Uterus (tissue), 2 donors: ENCODE data around the gene EIPR1.

Source experiments
- POLR2A ChIP-seq, 2 donors: fragments of 450-650 bp; IDR thresholded peaks; one replicate each; pipeline ENCODE4 v1.6.1; 2016; ENCODE audit warnings: antibody characterized with exemption in 2 of 2, mild to moderate bottlenecking in 1 of 2, moderate library complexity in 1 of 2
- TF ChIP-seq, protein P1 (sequence below), 4 experiments: fragments of 200-600 bp in 2 of 4; fragments of 450-650 bp in 2 of 4; sonication (generic) in 2 of 4; IDR thresholded peaks; one replicate each; pipeline ENCODE4 v1.5.1; 2016 to 2019; ENCODE audit warnings: antibody characterized with exemption in 4 of 4, mild to moderate bottlenecking in 2 of 4, moderate library complexity in 1 of 4

DNA sequence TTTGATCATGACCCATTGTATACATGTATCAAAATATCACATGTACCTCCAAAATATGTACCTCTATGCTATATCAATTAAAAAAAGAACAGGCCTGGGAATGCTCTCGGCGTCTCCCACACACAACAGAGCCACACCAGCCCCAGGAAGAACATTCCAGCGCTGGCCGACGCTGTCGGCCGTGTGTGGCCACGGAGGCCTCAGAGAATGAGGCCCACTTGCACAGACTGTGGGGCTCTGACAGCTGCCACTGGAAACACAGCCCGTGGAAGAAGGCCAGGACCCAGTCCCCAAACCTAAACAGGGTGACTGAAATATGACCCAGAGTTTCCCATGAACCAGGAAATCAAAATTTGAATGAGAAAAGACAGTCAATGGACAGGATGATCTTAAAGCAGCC lies 69.7 kb downstream of the EIPR1 start:
- TF ChIP-seq, protein P1, sequence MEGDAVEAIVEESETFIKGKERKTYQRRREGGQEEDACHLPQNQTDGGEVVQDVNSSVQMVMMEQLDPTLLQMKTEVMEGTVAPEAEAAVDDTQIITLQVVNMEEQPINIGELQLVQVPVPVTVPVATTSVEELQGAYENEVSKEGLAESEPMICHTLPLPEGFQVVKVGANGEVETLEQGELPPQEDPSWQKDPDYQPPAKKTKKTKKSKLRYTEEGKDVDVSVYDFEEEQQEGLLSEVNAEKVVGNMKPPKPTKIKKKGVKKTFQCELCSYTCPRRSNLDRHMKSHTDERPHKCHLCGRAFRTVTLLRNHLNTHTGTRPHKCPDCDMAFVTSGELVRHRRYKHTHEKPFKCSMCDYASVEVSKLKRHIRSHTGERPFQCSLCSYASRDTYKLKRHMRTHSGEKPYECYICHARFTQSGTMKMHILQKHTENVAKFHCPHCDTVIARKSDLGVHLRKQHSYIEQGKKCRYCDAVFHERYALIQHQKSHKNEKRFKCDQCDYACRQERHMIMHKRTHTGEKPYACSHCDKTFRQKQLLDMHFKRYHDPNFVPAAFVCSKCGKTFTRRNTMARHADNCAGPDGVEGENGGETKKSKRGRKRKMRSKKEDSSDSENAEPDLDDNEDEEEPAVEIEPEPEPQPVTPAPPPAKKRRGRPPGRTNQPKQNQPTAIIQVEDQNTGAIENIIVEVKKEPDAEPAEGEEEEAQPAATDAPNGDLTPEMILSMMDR (IDR thresholded peaks at IDR 0.05), result no peak
- TF ChIP-seq POLR2A (IDR thresholded peaks at IDR 0.05), result no peak
